Activated CD4-positive, alpha-beta T cell treated with anti-CD3 and anti-CD28 coated beads, Interleukin-2, Interleukin-4, amounts not matched to agents 100 ng/mL and 50 ng/mL, durations not matched to agents 16 hours and 8 hours (primary cell): ENCODE results near the gene ARHGEF11.
A peak's percentile ranks its signal among the peaks of the same experiment; 100 is the strongest.

Source experiments
- DNase-seq: peaks from one replicate; pipeline ENCODE4 v3.0.0-alpha.2; 2020; ENCODE audit warnings: low spot score

The ARHGEF11 gene

DNA sequence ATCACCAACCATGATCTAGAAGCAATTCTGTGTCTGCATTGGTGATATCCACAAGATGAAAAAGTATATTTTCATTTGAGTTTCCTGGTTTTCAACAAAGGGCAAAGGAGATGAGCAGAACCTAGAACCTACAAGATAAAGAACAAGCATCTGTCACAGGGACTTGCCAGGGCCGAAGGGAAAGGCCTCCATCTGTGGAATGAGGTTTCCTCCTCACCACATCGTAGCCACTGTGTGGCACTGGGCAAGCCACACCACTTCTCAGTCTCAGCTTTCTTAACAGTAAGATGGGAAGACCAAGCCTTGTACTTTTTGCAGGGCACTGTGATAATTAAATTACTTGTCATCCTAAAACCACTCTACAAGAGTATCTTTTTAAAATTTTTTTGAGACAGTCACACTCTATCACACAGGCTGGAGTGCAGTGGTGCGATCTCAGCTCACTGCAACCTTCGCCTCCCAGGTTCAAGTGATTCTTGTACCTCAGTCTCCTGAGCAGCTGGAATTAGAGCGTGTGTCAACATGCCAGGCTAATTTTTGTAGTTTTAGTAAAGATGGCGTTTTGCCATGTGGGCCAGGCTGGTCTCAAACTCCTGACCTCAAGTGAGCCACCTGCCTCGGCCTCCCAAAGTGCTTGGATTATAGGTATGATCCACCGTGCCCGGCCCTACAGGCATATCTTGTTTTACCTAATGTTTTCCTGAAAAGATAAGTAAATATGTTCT, 45.8 kb downstream of the ARHGEF11 start:
- no peak for DNase-seq

DNA sequence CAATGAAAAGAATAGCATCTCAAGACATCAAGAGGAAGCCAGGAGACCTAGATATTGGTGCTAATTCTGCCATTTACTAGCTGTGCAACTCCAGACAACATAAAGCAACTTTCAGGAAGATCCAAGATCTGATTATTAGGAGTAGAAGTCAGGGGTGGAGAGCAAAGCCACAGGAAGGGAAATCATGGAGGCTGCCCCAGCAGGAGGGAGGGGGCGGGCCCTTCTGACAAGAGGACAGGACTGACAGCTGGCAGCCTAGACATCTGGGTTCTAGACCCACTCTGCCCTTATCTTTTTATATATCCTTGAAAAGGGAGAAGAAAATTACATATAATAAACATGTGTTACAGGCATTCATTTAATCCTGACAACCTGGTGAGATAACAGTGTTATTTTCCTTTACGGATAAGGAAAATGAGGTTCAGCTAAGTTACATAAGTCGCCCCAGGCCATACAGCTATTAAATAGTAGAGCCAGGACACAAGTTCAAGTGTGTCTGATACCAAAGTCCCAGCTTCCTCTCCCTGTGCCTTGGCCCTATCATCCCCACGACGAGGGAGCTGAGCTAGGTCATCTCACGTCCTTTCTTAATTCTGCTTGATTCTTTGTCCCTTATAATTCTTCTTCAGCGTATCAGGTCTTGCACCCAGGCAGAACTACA, 46.6 kb downstream of the ARHGEF11 start:
- DNase-seq: no peak

DNA sequence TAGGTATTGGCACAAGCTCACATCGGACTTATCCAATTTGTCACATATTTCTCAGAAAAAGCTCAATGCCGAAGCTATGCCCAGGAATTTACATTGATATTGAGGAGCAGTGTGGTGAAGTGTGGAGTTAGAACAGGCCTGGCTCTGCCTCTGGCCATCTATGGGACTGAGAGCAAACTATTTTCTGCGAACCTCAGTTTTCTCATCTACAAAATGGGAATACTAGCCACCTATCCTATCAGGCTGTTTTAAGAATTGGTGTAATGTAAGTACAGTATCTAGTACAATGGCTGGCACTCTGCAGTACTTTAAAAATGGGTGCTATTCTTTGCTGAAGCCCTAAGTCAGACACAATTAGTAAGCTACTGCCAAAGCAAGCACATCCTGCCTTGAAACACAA, 47.2 kb downstream of the ARHGEF11 start:
- no peak for DNase-seq

DNA sequence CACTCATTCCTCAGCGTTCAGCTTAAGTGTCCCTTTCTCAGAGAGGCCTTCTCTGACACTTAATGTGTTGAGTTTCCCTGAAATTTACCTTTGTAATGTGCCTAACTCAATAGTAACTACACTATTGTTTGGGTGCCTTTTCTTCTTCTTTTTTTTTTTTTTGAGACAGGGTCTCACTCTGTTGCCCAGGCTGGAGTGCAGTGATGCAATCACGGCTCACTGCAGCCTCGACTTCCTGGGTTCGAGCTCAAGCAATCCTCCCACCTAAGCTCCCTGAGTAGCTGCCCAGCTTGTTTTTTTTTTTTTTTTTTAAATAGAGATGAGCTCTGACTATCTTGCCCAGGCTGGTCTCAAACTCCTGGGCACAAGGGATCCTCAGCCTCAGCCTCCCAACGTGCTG, 50.1 kb downstream of the ARHGEF11 start:
- no peak for DNase-seq

DNA sequence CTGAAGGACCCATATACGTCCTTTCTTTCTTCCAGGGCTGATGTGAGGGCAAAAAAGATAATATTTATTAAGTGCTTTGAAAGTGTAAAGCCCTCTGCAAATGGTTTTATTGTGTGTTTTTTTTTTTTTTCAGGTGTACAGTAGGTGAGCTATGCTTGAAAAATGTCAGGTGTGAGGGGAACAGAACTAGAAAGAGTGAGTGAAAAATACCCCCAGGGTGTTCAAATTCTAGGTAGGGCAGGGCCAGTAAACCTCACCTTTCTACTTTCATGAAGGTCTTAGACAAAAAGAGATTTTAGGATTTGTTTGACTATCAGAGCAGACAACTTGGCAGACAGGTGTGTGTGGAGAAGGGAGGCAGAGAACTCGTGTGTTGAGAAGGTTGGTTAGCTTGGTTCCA, 51.3 kb downstream of the ARHGEF11 start:
- DNase-seq: no peak

DNA sequence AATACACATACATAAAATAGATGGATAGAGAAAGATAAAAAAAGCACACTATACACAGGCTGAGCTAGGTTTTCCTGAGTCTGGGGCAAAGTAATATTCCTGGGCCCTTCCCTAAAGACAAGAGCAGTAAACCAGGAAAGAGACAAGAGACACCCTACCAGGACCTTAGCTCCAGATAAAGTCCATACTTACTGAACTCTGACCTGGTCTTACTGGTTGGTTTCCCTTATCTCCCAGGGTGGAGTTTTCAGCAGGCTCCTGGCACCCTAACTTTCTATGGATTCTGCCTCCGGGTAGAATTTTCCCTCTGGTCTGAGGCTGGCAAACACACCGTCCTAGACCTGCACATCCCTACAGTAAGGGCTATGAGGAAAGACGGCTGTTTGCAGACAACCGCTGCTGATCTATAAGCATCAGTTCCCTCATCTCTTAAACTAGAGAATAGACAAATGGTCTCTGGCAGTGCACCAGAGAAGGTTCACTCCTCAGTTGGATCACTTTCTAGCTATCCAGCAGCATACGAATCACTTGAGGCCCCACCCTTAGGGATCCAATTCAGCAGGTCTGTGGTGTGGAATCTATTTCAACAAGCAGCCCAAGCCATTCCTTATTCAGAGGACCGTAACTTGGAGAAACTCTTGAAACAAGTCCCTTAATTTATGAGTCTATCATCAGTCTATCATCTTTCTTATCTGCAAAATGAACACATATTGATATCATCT, 52.0 kb downstream of the ARHGEF11 start:
- DNase-seq: no peak

DNA sequence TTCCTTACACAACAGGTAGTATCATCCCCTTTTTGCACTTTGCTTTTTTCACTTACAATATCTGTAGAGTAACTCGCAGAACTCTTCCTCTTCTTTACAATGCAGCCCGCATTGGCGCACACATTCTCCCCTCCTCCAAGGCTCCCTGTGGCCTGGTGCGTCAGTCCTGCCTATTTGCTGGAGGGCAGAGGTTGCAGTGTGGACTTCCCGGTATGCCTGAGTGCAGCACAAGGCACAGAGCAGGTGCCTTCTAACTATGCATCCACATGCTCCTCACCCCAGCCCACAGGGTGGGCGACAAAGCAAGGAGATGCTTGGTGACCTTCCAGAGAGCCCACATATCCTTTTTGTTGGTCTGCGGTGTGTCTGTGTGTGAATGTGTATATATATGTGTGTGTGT, 53.3 kb downstream of the ARHGEF11 start:
- no peak for DNase-seq

DNA sequence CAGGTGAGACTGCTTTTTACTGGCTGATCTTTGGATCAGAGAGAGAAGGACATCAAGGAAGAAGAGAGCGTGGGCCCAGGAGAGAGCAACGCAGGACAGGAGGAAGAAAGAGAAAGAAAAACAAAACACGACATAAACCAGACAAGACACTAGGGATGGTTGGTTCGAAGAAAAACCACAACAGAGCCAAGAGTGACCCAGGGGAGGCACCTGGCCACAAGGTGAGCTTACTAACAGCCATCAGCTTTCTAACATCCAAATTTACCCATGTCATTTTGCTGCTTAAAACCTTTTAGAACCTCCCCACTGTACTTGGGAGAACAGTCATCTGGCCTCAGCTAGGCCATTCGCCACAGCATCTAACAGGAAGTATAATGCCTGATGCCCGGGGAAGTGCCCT, 57.8 kb downstream of the ARHGEF11 start:
- DNase-seq: no peak

DNA sequence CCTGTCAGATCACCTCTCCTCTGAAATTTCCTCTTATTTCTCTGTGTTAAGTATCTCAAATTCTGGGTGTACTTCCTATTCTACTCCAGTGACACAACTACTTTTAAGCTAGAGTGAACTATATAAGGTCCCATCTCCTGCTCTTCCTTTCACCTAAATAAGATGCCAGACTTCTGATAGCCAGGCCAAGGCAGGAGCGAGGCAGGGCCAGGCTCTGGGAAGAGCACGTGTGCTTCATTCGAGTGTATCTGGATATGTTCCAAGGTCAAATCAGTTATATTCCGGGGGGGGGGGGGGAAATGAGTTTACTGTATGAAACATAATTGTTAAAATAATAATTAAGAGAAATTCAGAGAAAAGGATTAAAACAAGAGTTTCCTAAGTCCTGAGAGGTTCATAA, 65.0 kb downstream of the ARHGEF11 start:
- no peak for DNase-seq

DNA sequence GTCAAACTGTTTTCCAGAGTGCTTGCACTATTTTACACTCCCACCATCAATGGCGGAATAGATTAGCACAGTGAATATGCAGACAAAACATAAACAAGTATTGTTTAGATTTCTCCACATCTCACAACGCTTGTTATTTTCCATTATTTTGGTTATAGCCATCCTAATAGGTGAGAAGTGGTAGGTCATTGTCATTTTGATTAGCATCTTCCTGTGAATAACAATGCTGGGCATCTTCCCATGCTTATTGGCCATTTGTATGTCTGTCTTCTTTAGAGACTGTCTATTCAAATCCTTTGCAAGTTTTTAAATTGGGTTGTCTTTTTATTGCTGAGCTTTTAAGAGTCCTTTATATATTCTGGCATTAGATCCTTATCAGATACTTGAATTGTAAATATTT, 70.5 kb downstream of the ARHGEF11 start:
- DNase-seq: no peak

DNA sequence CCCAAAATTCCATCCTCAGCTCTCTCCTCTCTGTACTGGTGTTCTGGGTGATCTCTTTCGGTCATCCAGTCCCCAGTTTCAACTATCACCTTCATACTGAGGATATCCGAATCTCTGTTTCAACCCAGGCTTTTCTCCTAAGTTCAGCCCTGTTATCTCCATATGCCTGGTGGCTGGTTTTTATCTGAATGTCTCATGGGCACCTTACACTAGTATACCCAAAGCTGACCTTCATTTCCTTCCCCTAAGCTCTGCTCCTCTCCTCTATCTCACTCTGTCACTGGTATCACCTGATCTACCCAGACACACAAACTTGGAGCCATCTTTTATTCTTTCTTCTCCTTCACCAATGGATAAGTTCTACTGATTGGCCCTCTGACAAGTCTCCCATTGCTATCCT, 72.1 kb downstream of the ARHGEF11 start:
- no peak for DNase-seq

DNA sequence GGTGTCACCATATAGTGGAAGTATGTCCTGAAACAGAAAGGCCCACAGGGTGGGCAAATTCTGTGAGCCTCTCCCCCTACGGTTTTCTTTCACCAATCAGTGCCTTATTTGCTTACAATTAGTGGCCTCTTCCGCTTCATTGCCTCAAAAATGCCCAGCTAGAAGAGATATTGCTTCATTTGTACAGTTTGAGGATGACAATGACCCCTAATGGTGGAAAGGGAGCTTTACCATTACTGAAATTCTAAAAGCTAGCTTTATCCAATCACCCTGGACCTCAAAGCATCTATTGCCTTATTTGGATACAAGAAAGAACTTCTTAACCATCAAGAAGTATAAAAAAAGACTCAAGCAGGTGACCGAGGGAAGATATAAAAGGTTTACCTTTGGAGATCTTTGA, 75.5 kb downstream of the ARHGEF11 start:
- DNase-seq: no peak

DNA sequence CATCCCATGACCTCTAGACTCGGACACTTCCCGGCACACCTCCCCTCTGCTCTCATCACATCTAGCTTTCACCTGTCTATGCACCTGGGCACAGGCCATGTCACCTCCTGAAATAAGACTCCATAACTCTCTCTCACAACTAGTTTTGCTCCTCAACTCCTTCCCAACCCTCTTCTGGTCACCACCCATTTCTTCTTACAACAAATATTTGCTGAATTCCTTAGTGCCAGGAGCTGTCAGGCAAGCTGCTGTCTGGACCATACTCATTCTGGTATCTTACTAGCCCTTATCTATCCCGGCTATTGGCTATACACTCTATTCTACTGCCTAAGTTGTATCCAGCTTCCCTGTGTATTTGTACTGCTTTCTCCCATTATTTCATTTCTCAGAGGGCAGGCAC, 76.0 kb downstream of the ARHGEF11 start:
- DNase-seq: no peak

DNA sequence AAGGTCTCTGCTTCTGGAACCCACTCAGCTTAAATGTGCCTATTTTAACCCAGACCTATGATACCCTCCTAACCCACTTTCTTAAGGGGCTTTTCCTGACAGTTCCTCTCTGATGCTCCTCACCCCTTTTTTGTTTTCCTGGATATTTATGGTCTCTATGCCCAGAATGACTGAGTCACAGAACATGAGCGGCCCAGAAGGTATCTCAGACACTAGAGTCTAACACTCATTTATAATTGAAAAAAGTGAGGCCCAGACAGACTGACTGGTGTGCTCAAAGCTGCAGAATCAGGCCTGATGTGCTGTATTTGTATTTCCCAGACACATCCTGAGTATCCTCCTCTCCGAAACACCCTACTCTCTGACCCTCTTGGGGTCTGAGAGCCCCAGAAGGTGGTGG, 81.1 kb downstream of the ARHGEF11 start:
- DNase-seq: no peak

DNA sequence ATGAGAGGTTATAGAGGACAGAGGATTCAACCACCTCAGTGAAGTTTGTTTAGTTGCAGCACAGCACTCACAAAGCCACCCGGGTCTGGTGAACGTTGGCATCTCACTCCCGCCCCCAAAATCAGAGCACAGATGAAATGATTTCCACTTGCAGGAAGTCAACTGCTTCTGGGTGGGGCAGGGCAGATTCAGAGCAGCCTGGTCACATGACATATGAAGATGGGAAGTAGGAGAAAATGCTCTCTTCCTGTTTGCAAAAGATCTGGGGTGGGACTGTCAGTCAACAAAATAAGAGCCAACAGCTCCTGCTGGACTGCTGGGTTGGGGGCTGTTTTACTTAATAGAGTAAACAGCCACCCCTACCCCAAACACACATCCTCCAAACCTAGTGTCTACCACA, 81.9 kb downstream of the ARHGEF11 start:
- DNase-seq: peak; percentile 8

DNA sequence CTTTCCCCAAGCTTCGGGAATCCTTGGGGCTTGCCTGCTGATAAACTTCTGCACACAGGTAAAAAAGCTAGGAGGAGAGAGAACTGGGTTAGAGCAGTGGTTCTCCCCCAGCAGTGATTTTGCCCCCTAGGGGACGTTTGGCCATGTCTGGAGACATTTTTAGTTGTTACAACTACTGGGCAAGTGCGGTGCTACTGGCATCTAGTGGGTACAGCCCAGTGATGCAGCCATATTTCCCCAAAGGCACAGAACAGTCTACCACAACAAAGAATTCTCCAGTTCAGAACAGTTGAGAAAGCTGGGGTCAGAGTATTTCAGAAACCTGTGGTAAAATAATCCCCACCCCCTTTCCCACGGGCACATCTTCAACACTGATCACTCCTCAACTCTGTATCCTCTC, 83.8 kb downstream of the ARHGEF11 start:
- DNase-seq: peak; percentile 25

DNA sequence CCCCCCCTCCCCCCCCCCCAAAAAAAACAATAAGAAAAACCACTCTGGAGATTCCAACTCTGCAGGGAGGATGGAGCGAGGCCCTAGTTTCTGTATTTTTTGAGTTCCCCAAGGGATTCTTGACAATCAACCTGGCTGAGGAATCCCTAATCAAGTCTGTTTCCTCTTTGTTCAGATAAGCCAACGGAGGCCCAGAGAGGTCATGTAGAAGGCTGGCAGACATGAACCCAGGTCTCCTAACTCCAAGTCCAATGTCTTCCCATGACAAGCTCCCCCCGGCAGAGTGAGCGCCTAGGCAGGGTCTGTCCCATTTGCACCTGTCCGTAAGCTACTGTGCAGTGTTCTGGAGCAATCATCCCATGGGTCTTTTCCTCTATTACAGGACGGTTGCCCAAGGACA, 85.6 kb downstream of the ARHGEF11 start:
- no peak for DNase-seq

DNA sequence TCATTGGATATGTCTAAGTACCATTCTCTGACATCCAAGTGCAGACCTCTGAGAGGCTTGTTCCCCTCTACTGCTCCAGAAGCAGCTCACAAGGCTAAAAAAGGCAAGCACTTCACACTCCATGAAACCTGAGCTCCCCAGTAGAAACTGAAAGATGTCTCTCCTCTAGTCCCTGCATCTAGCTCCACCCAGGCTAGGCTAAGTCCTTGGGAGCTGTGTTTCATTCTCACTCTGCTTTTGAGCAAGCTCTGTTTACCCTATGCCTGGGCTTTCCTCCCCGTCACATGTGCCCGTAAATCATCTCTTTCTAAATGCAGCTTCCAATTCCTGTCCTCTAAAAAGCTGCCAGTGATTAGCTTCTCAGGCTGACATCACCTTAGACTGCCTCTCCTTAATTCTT, 86.1 kb downstream of the ARHGEF11 start:
- DNase-seq: no peak

DNA sequence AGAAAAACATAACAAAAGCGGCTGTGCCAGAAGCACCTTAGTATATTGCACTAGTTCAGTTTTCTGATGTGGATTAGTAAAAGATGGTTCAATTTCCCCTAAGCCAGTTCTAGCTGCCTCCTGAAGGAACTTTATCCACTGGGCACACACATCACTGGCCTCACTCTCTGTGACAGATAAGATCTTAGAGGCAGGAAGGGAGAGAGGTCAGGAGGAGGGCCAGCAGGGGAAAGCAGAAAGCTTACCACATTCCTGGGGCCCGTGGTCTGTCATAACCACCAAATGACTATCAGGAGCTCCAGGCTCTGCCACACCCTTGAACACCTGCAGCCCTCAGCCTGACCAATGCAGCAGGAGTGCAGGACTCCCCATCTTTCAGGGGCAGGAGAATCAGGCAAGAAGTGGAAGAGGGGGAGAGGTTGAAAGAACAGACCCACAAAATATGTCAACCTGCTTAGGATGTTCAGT, 87.3 kb downstream of the ARHGEF11 start:
- no peak for DNase-seq

DNA sequence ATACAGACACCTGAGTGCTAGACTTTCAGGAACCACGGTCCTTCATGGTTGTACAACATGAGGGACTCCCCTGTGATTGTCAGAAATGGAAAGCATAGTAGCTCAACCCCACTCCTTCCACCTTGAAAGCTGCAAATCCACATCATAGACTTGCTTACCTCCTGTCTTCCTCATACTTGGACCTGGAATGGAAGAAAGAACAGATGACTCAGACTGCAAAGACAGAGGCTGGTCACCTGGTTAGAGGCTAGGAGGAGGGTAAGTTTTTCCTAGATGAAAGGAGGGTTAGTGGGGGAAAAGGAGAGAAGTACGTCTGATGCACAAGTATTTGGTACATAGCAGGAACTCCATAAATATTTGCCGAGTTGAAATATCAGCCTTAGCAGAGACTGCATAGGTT, 87.9 kb downstream of the ARHGEF11 start:
- DNase-seq: no peak

DNA sequence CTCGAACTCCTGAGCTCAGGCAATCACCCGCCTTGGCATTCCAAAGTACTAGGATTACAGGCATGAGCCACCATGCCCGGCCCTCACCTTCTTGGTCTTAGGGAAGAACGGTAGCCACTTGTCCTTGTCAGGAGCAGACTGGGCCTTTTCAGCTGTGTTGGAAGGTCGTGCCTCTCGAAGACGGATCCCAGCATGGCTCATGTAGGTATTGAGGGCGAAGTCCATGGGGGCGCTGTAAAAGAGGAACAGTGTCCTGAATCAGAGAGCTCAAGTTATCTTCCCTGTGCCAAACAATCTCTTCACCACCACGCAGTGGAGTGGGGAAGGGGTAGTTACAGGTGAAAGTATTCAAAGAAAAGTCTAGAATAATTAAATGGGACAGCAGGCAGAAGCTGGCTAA, 89.2 kb downstream of the ARHGEF11 start:
- no peak for DNase-seq

DNA sequence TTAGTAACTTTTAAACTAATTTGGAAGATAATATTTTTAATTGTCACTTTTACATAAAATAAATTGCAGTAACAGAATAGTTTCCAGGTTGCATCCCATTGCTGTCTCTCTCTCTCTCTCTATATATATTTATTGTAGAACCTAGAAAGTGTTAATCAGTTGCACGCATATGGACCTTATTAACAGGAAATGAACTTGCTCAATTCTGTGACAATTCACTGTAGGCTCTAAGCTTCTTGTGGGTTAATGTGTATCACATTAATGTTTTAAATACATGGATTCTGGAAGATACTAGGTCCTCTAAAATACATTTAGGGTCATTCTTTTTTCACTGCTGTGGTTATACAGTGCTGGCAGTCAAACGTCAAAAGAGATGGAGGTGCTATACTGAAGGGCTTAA, 92.0 kb downstream of the ARHGEF11 start:
- DNase-seq: no peak

DNA sequence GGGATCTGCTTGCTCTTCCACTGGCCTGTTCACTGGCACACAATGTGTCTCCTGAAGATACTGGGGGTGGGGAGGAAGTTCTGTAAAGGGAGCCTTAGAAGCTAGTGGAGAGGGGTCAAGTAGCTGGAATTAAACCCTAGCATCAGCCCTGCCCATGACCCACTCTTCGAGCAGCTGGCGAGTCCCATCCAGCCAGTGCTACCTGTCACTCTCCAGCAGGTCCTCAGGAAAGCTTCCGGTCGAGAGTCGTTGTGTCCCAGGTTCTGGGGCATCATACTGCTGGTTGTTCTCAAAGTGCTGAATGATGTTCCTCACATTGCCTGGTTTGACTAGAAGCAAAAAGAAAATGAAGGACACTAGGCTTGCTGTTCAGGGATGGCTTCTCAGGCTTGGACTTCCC, 94.2 kb downstream of the ARHGEF11 start:
- no peak for DNase-seq
